Measurements from ENCODE around the gene EIF4A3.

EIF4A3 gene

DNA sequence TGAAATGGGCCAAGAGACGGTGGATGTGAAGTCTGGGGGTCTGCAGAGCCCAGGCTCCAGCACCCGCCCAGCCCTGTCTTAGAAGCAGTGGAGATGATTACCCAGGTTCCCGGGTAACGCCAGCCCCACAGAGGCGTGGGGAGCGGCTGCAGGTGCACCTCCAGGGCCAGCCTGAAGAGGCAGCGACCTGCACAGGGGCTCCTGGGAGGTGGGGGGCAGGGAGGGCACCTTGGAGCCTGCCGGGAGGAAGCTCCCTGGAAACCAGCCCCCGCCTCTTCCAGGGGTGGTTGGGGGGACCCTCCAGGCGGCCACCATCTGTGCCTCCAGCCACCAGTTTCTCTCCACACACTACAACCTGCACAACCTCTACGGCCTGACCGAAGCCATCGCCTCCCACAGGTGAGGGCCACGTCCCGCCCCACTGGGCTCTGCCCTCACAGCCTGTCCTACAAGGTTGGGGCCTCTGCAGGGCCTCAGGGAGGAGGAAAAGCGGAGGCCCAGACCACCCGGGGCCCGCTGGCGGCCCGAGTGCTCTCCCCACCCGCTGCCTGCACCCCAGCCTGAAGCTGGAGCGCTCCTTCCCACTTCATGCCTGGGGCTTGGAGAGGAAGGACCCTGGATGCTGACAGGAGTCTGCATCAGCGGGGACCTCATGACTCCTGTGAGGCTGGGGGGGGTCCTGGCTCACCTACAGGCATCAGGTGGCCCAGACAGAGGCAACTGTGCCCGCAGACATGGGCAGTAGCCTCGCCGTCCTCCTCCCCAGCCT, 35.0 kb downstream of the EIF4A3 start:
- DNase-seq (ENCODE audit: low read depth): no peak

GRCh38 chr17:80110927-80111701, 35.8 kb downstream of the EIF4A3 start:
- DNase-seq (ENCODE audit: low read depth): no peak

GRCh38 chr17:80110447-80110812, 36.5 kb downstream of the EIF4A3 start:
- no peak for DNase-seq (ENCODE audit: low read depth)

- no peak for DNase-seq (ENCODE audit: low read depth)
Observed at GRCh38 chr17:80109713-80110446, 37.0 kb downstream of the EIF4A3 start.

DNA sequence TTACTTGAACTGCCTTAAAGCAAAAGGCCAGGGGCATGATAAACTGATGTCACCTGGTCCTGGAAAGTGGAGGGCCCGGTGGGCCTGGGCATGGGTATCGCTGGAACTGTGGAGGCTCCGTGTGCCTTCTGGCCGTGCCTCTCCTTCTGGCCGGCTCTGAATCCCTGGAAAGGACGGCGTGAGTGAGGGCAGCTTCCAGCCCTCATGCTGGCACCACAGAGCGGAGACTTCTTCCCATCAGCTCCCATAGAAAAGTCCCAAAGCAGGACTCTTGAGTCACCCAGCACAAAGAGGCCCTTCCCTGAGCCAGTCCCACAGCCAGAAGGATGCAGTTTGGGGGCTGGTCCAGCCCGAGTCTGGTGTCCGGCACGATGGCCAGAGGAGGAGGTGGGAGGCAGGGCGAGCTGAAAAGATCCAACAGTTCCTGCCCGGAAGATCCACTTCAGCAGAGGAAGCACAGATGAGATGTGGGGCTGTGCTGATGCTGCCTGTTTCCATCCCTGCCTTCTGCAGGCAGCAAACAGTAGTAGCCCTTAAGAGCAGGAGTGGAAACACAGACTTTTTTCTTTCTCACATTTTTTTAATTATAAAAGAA, 37.8 kb downstream of the EIF4A3 start:
- DNase-seq (ENCODE audit: low read depth): no peak

- DNase-seq (ENCODE audit: low read depth): no peak
Observed at GRCh38 chr17:80108036-80108971, 38.6 kb downstream of the EIF4A3 start.

DNA sequence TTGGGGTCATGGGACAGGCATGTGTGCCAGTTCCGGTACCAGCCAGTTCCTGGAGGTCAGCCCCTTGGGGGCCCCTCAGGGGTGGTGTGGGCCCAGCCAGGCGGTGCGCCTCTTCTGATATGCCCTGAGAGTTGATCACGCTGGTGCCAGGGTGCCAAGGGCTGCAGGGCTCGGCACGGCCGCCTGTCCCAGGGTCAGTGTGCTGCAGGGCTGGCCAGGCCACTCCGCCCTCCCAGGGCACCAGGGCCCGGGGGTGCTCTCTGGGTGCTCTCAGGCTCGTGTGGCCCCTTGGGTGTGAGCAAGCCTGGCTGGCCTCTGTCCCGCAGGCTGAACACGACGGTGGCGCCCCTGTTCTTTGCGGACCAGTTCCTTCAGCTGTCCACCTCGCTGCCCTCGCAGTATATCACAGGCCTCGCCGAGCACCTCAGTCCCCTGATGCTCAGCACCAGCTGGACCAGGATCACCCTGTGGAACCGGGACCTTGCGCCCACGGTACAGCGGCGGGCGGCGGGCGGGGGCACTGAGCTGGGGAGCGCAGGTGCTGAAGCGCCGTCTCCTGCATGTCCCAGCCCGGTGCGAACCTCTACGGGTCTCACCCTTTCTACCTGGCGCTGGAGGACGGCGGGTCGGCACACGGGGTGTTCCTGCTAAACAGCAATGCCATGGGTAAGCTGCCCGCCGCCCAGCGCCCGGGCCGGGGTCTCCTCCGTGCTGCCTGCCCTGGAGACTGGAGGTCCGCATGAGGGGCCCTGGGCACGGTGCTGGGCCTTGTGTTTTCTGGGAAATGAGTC, 39.5 kb downstream of the EIF4A3 start:
- no peak for DNase-seq (ENCODE audit: low read depth)

- no peak for DNase-seq (ENCODE audit: low read depth)
Observed at GRCh38 chr17:80106751-80107150, 40.2 kb downstream of the EIF4A3 start.

DNA sequence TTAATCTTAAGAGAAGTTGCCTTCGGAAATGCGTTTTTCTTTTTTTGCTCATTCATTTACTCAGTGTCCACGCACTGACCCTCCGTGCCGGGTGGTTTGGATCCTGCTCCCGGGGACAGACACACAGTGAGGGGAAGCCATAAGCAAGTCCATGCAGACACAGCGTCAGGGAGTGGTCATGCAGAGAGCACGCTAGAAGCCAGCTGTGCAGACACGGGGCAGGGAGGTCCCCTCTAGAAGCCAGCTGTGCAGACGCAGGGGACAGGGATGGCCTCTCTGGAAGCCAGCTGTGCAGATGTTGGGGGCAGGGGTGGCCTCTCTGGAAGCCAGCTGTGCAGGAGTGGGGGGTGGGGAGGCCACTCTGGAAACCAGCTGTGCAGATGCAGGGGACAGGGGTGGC, 40.8 kb downstream of the EIF4A3 start:
- no peak for DNase-seq (ENCODE audit: low read depth)

- no peak for DNase-seq (ENCODE audit: low read depth)
Observed at GRCh38 chr17:80105762-80106161, 41.2 kb downstream of the EIF4A3 start.

DNA sequence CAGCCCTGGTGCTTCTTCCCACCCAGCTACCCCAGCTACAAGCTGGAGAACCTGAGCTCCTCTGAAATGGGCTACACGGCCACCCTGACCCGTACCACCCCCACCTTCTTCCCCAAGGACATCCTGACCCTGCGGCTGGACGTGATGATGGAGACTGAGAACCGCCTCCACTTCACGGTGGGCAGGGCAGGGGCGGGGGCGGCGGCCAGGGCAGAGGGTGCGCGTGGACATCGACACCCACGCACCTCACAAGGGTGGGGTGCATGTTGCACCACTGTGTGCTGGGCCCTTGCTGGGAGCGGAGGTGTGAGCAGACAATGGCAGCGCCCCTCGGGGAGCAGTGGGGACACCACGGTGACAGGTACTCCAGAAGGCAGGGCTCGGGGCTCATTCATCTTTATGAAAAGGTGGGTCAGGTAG, 42.0 kb downstream of the EIF4A3 start:
- DNase-seq (ENCODE audit: low read depth): no peak

- peak; percentile 66 for DNase-seq (ENCODE audit: low read depth)
Observed at GRCh38 chr17:80104321-80104955, 42.5 kb downstream of the EIF4A3 start.

- no peak for DNase-seq (ENCODE audit: low read depth)
Observed at GRCh38 chr17:80103449-80104085, 43.4 kb downstream of the EIF4A3 start.

- no peak for DNase-seq (ENCODE audit: low read depth)
Observed at GRCh38 chr17:80102664-80103448, 44.1 kb downstream of the EIF4A3 start.

- peak; percentile 47 for DNase-seq (ENCODE audit: low read depth)
Observed at GRCh38 chr17:80101946-80102663, 44.8 kb downstream of the EIF4A3 start.

- peak; percentile 62 for DNase-seq (ENCODE audit: low read depth)
Observed at GRCh38 chr17:80101011-80101945, 45.6 kb downstream of the EIF4A3 start, which contains the start of gene GAA. Gene GAA (plus strand): TSS chr17:80101581. CDS start chr17:80104587, 3,006 bp downstream.

GRCh38 chr17:80100035-80100323, 46.9 kb downstream of the EIF4A3 start:
- DNase-seq (ENCODE audit: low read depth): no peak
